SHP77 (cell line): ENCODE results near the gene TIAM2.
"Not testable (repeated sequence)": the region's sequence is repeated elsewhere in the genome, so short reads cannot be mapped to it uniquely, and the experiment has no call there.

Source experiments
- DNase-seq, 2 experiments: peaks; one replicate each; lab custom pipeline; 2025; lab: John Stamatoyannopoulos, UW

TIAM2 gene

GRCh38 chr6:155100087-155100486 is 105.0 kb downstream of the TIAM2 start:
- peak; percentile 65 to 85 for DNase-seq

DNA sequence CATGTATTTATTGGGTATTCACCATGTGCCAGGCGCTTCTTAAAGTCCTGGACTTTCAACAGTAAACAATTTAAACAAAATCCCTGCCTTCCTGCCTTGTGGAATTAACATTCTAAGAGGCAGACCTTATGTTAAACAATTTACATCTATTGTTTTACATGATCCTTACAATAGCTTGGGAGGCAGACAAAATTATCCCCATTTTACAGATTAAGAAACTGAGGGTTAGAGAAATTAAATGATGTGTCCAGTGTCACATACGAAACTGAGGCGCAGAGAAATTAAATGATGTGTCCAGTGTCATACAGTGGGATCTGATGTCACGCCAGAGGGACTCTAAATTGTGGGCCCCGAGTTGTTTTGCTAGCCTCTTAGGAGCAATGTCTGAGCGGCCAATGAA is 105.5 kb downstream of the TIAM2 start:
- DNase-seq, result no peak

- DNase-seq, result not testable (repeated sequence)
Observed at GRCh38 chr6:155103083-155103645, 108.0 kb downstream of the TIAM2 start.

DNA sequence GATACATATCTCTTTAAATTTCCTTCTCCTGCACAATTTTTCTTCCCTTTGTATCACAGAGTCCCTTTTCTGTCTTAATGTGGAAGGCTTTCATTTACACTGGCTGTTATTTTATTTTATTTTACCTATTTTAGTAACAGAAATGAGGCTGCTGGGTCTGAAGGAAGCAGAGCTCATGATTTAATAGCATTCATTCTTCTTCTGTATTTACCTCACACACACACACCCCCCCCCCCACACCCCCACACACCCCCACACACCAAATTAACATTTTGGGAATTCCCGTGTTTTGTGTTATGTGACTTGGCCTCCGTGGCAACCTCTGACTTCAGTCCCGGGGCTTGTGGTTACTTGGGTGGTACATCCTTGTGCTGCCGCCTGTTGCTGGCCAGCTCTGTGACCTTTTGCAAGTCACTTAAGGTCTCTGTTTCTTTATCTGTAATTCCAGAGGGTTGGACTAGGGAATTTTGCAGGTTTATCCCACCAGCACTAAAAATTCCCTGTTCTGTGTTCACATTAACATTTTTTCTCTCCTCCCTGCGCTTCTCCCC is 108.8 kb downstream of the TIAM2 start:
- no peak for DNase-seq

DNA sequence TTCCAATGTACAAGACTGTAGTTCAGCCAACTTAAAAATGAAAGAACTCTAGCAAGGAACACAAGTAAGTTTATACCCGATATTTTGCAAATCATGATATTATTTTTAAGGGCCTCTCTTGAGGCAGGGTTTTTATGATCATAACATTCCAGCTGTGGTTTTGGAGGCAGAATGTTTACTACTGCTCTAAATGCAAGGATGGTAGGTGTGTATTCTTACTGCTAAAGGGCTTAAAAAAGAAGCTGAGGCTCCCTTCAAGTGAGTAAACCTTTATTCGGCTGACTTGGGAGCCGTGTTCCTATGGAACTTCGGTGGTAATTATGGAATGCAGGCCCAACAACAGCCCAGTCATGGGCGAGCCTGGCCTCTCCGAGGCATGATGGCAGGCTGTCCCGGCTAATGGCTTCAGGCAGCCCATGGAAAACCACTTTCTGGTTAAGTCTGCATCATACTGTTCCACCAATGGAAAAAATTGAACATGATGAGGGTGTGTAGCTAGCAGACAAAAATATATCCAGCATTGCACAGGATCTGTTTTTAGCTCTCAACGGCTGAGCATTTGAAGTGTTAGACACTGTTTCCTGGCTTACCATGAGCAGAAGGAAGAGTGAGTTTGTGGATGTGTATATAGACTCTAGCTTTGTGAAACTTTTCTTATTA is 111.5 kb downstream of the TIAM2 start:
- no peak for DNase-seq

DNA sequence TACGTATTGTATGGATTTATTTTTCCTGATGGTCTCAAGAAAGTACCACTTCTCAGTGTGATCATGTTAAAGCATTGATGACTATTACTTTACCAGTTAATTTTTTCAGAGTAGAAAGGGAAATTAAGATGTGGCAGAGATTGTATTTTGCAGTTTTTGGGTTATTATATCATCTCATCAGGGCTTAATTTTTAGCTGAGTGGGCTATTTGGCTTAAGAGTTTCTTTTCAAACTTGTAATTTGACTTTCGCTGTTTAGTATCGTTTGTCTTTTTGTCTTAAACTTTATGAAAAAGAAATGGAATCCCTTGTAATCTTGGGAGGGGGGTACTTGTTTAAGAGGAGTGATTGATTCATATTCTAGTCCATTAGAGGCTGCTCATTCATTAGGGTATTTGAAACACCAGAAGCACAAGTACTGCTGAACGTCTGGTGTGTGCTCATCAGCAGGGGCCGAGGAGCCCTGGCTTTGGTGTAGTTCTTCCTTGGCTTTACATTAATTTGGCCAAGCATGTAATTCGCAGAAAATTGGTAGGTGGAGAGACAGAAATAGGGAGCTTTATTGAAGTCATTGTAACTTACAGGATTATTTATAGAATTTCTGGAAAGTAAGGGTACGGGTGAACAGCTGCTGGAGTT is 112.4 kb downstream of the TIAM2 start:
- DNase-seq, result no peak

- DNase-seq, result no peak
Observed at GRCh38 chr6:155108070-155108820, 113.1 kb downstream of the TIAM2 start.

GRCh38 chr6:155110721-155111120 is 115.6 kb downstream of the TIAM2 start:
- no peak for DNase-seq

- no peak for DNase-seq
Observed at GRCh38 chr6:155112757-155113156, 117.6 kb downstream of the TIAM2 start.

- no peak for DNase-seq
Observed at GRCh38 chr6:155115893-155116570, 120.9 kb downstream of the TIAM2 start.

DNA sequence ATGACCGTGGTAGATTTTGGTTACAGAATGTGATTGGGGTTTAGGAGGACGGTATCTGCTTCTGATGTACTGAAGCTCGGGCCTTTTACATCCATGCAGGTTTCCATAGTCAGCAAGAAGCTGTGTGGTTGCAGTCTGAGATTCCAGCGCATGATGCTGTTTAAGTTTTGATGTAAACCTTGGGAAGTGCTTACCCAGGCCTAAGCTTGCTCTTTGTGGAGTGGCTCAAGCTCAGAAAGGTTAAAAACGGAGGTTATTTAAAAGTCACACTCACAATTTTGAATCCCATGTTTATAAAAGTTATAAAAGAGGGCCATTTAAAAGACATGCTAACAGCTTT is 121.4 kb downstream of the TIAM2 start:
- DNase-seq, result no peak

DNA sequence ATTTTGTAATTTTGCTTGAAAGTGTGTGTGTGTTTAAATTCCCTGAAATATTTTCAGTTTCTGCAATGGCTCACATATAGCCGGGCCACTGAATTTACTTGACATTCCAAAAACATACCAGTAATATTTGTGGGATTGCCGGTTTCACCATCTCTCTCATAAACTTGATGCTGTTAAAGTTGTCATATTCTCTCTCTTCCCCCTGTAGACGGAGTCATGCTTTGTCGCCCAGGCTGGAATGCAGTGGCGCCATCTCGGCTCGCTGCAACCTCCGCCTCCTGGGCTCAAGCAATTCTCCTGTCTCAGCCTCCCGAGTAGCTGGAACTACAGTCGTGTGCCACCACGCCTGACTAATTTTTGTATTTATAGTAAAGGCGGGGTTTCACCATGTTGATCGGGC is 122.1 kb downstream of the TIAM2 start:
- DNase-seq, result no peak

GRCh38 chr6:155117785-155118184 is 122.7 kb downstream of the TIAM2 start:
- DNase-seq, result no peak

GRCh38 chr6:155119201-155119600 is 124.1 kb downstream of the TIAM2 start:
- not testable (repeated sequence) for DNase-seq

DNA sequence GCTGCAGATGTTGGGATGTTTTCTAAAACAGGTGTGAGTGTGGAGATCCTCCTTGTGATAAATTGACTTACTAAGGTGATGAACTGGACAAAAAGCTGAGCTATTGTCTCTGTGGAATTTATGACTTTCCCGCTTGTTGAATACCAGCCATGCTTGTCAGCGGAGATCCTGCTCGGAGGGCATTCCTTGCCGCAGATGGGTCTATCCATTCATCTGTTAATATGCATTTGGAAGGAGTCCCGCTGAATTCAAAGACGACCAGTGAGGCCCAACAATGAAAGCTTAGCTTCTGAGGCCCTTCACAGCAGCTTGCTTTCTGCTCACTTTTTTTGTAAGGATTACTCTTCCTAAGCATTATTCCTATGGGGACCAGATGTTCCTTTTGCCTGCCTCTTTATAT is 124.9 kb downstream of the TIAM2 start:
- no peak for DNase-seq

GRCh38 chr6:155121294-155121693 is 126.2 kb downstream of the TIAM2 start:
- no peak for DNase-seq

DNA sequence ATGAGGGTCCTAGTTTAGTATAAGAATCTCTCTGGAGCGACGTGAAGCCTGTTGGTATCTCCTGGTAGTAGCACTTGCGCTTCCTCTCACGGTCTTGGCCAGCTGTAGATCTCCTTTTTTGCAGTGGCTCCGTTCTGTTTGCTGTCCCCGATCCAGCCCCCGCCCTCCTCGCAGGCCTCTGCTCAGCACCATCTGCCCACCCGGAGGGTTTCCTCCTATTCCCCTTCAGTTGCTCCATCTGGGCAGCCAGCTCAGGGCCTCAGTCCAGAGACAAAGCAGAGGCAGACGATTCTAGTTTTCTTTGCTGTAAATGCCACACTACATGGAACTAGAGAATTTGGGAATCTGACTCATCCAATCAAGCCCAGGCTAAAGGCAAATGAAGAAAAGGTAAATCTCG is 126.6 kb downstream of the TIAM2 start:
- DNase-seq, result no peak

DNA sequence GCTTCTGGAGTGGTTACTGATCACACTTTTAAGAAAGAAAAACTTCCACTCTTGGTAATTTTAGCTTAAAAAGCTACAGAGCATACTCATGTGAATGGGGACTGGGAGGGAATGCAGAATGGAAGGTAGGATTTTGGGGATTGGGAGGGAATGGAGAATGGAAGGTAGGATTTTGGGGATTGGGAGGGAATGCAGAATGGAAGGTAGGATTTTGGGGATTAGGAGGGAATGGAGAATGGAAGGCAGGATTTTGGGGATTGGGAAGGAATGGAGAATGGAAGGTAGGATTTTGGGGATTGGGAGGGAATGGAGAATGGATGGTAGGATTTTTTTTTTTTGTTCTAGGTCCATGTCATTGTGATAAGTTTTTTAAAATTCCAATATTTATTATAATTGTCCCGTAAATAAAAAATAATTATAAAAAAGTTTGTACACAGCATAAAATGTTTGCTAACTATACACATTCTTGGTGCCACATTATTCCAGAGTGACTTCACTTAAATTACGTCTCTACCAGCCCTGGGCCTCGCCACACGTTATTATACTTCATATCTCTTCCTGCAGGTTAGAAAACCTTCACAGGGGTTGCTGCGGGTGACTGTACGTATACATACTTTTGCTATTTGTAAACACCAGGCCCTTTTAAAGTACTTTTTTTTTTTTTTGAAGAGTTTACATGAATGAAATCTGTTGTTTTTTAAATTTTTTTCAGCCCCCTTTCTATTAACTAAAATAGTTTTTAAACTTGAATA is 127.3 kb downstream of the TIAM2 start:
- no peak for DNase-seq

- DNase-seq, result no peak
Observed at GRCh38 chr6:155123520-155123919, 128.4 kb downstream of the TIAM2 start.

DNA sequence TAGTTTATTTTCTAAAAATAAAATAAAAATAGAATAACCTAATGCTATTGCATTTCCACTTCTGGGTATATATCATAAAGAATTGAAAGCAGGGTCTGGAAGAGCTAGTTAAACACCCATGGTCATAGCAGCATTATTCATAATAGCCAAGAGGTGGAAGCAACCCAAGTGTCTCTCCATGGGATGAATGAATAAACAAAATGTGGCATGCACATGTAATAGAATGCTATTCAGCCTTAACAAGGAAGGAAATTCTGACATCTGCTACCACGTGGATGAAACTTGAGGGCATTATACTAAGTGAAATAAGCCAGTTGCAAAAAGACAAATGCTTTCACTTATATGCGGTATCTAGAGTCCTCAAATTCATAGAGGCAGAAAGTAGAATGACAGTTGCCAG is 130.8 kb downstream of the TIAM2 start:
- no peak for DNase-seq

GRCh38 chr6:155126727-155127439 is 131.8 kb downstream of the TIAM2 start:
- peak in 1 of 2 experiments; percentile 1 for DNase-seq
